Neural progenitor cell (in vitro differentiated cells): Measurements from ENCODE around the gene ARMC6. TPM values are rescaled to one million over a fixed set of nuclear protein-coding genes. Genes with fewer than 3 reads are reported as not detected.

ENCODE experiments used
- DNase-seq: peaks from one replicate; pipeline ENCODE4 v3.0.0-alpha.2; 2016; ENCODE audit warnings: low spot score
- H2AFZ ChIP-seq: fragments of 200-600 bp; sonication (generic); replicated peaks from 2 replicates; pipeline ENCODE4 v1.6.1; 2016; ENCODE audit warnings: antibody characterized with exemption
- H3F3A ChIP-seq: fragments of 200-600 bp; sonication (generic); 2 replicates; pipeline ENCODE4 v1.6.1; 2016; ENCODE audit warnings: antibody characterized with exemption, low read depth
- H3K27ac ChIP-seq: fragments of 200-600 bp; sonication (generic); 2 replicates; pipeline ENCODE4 v1.5.1; 2016; ENCODE audit warnings: mild to moderate bottlenecking
- H3K27me3 ChIP-seq: fragments of 200-600 bp; sonication (generic); 2 replicates; pipeline ENCODE4 v1.6.1; 2016; ENCODE audit warnings: mild to moderate bottlenecking, moderate library complexity
- H3K36me3 ChIP-seq: fragments of 200-600 bp; sonication (generic); 2 replicates; pipeline ENCODE4 v1.5.1; 2016
- H3K4me1 ChIP-seq: fragments of 200-600 bp; sonication (generic); 2 replicates; pipeline ENCODE4 v1.6.1; 2016; ENCODE audit warnings: mixed run types
- H3K4me2 ChIP-seq: fragments of 200-600 bp; sonication (generic); 2 replicates; pipeline ENCODE4 v1.6.1; 2016
- H3K4me3 ChIP-seq: fragments of 200-600 bp; sonication (generic); 2 replicates; pipeline ENCODE4 v1.5.1; 2016
- H3K79me2 ChIP-seq: fragments of 200-600 bp; sonication (generic); 2 replicates; pipeline ENCODE4 v1.6.1; 2016; ENCODE audit warnings: low read depth
- H3K9ac ChIP-seq: fragments of 200-600 bp; sonication (generic); 2 replicates; pipeline ENCODE4 v1.6.1; 2016
- H3K9me3 ChIP-seq: fragments of 200-600 bp; sonication (generic); 2 replicates; pipeline ENCODE4 v1.5.1; 2016; ENCODE audit warnings: low read depth
- H4K20me1 ChIP-seq: fragments of 200-600 bp; sonication (generic); 2 replicates; pipeline ENCODE4 v1.6.1; 2016; ENCODE audit warnings: low read depth
- H3K27ac Mint-ChIP-seq: 3 replicates; pipeline ENCODE4 v1.8.0; 2021; ENCODE audit warnings: mixed read lengths
- H3K27me3 Mint-ChIP-seq: 2 replicates; pipeline ENCODE4 v1.8.0; 2022; ENCODE audit warnings: low read depth, mild to moderate bottlenecking, inconsistent platforms, moderate library complexity, mixed read lengths; ENCODE audit not compliant: insufficient read depth
- H3K36me3 Mint-ChIP-seq: 3 replicates; pipeline ENCODE4 v1.8.0; 2021; ENCODE audit warnings: mixed read lengths
- H3K4me1 Mint-ChIP-seq: 3 replicates; pipeline ENCODE4 v1.8.0; 2021; ENCODE audit warnings: mixed read lengths
- H3K4me3 Mint-ChIP-seq: 3 replicates; pipeline ENCODE4 v1.8.0; 2021; ENCODE audit warnings: mild to moderate bottlenecking, moderate library complexity, mixed read lengths
- H3K9me3 Mint-ChIP-seq: 3 replicates; pipeline ENCODE4 v1.8.0; 2020; ENCODE audit warnings: mixed read lengths
- EZH2 ChIP-seq: fragments of 200-600 bp; sonication (generic); IDR thresholded peaks from 2 replicates; pipeline ENCODE4 v1.6.1; 2017; ENCODE audit warnings: antibody characterized with exemption, mild to moderate bottlenecking, moderate library complexity
- EZH2phosphoT487 ChIP-seq: fragments of 200-600 bp; sonication (generic); IDR thresholded peaks from 2 replicates; pipeline ENCODE4 v1.6.1; 2017; ENCODE audit warnings: antibody characterized with exemption
- total RNA-seq: library from RNA; depleted of rRNA; stranded (reverse); fragments of >200 nt; gene quantifications from 2 replicates; pipeline ENCODE4 v1.2.3, GENCODE V29; 2015; ENCODE audit warnings: low replicate concordance
- TF ChIP-seq, protein P1 (sequence below): fragments of 200-600 bp; sonication (generic); IDR thresholded peaks from 2 replicates; pipeline ENCODE4 v1.5.1; 2017; ENCODE audit warnings: antibody characterized with exemption, mild to moderate bottlenecking

The ARMC6 gene
- total RNA-seq, 1 donor from 2014 or later = 18.1 TPM

DNA sequence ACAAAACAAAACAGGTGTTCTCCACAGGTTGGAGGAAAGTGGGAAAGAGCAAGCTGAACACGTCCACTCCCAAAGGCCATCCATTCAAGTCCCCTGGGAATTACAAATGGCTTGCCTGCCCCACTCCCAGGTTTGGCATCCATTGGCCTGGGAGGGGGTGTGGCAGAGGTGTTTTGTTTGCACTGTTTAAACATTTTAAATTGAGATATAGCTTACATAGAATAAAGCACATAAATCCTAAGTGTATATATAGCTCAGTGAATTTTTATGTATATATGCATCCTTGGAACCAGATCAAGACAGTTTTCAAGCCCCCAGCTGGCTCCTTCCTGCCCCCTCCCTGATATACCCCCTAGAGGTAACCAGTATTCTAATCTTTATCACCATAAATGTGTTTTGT lies 43.1 kb downstream of the ARMC6 start:
- Histone ChIP-seq H3K79me2 (no peaks in the 10 kb centered on the region), H2AFZ (no peak overlapping the region), H3K4me1 (no peaks in the 10 kb centered on the region), H4K20me1 (no peaks in the 10 kb centered on the region), H3F3A (no peaks in the 10 kb centered on the region), H3K27me3 (no peaks in the 10 kb centered on the region), H3K9me3 (no peaks in the 10 kb centered on the region), H3K27ac (no peak overlapping the region), H3K36me3 (no peaks in the 10 kb centered on the region), H3K4me3 (no peak overlapping the region), H3K9ac (no peak overlapping the region), H3K4me2 (no peak overlapping the region)
- no peaks in the 10 kb centered on the region for H3K9me3 Mint-ChIP-seq
- no peaks in the 10 kb centered on the region for H3K36me3 Mint-ChIP-seq
- no peak for DNase-seq
- peaks cover 3% of the 10 kb centered on the region for H3K27me3 Mint-ChIP-seq
- peaks cover 3% of the 10 kb centered on the region for H3K4me1 Mint-ChIP-seq
- no peak overlapping the region for H3K4me3 Mint-ChIP-seq
- no peak for TF ChIP-seq EZH2
- TF ChIP-seq EZH2phosphoT487 = no peak
- TF ChIP-seq, protein P1, sequence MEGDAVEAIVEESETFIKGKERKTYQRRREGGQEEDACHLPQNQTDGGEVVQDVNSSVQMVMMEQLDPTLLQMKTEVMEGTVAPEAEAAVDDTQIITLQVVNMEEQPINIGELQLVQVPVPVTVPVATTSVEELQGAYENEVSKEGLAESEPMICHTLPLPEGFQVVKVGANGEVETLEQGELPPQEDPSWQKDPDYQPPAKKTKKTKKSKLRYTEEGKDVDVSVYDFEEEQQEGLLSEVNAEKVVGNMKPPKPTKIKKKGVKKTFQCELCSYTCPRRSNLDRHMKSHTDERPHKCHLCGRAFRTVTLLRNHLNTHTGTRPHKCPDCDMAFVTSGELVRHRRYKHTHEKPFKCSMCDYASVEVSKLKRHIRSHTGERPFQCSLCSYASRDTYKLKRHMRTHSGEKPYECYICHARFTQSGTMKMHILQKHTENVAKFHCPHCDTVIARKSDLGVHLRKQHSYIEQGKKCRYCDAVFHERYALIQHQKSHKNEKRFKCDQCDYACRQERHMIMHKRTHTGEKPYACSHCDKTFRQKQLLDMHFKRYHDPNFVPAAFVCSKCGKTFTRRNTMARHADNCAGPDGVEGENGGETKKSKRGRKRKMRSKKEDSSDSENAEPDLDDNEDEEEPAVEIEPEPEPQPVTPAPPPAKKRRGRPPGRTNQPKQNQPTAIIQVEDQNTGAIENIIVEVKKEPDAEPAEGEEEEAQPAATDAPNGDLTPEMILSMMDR = no peak
- no peak overlapping the region for H3K27ac Mint-ChIP-seq

DNA sequence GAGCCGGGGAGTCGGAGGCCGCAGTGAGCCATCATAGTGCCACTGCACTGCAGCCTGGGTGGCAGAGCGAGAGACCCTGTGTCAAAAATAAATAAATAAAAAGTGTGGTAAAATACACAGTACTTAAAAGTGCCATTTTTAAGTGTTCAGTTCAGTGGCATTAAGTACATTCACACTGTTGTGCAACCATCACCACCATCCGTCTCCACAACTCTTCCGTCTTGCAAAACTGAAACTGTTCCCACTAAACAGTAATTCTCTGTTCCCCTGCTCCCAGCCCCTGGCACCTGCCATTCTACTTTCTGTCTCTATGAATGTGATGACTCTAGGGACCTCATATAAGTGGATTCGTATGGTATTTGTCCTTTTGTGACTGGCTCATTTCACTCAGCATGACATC lies 43.7 kb downstream of the ARMC6 start:
- no peaks in the 10 kb centered on the region for H3K27me3 ChIP-seq
- H3K4me2 ChIP-seq = no peak overlapping the region

DNA sequence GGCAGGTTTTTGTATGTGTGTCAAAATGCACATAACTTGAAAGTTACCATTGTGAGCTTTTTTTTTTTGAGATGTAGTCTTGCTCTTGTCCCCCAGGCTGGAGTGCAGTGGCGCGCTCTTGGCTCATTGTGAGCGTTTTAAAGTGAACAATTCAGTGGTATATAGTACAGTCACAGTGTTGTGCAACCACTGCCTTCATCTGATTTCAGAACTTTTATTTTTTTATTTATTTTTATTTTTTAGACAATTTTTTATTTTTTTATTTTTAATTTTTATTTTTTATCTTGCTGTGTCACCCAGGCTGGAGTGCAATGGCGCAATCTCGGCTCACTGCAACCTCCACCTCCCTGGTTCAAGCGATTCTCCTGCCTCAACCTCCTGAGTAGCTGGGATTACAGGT lies 45.4 kb downstream of the ARMC6 start:
- Mint-ChIP-seq H3K27ac (no peak overlapping the region), H3K36me3 (no peaks in the 10 kb centered on the region), H3K9me3 (no peaks in the 10 kb centered on the region), H3K4me3 (no peak overlapping the region), H3K4me1 (peaks cover 5% of the 10 kb centered on the region), H3K27me3 (peaks cover 7% of the 10 kb centered on the region)
- no peak overlapping the region for H3K4me2 ChIP-seq
- H3K9ac ChIP-seq = no peak overlapping the region
- no peak overlapping the region for H3K4me3 ChIP-seq
- no peak for TF ChIP-seq EZH2
- TF ChIP-seq, protein P1 = no peak
- TF ChIP-seq EZH2phosphoT487 = no peak
- no peak overlapping the region for H3K27ac ChIP-seq
- DNase-seq = no peak
- H3K4me1 ChIP-seq = no peaks in the 10 kb centered on the region
- H3K36me3 ChIP-seq = no peaks in the 10 kb centered on the region
- H3F3A ChIP-seq = no peaks in the 10 kb centered on the region
- no peaks in the 10 kb centered on the region for H3K9me3 ChIP-seq
- H2AFZ ChIP-seq = no peak overlapping the region
- no peaks in the 10 kb centered on the region for H3K79me2 ChIP-seq
- H3K27me3 ChIP-seq = no peaks in the 10 kb centered on the region
- no peaks in the 10 kb centered on the region for H4K20me1 ChIP-seq

More for the DNA sequence above, 43.7 kb downstream of the ARMC6 start:
- no peaks in the 10 kb centered on the region for H3K4me1 ChIP-seq
- H3K27ac Mint-ChIP-seq = no peak overlapping the region
- H3K79me2 ChIP-seq = no peaks in the 10 kb centered on the region
- no peak overlapping the region for H3K4me3 ChIP-seq
- no peaks in the 10 kb centered on the region for H3F3A ChIP-seq
- no peaks in the 10 kb centered on the region for H3K36me3 ChIP-seq
- H3K27ac ChIP-seq = no peak overlapping the region
- no peak for TF ChIP-seq EZH2
- TF ChIP-seq EZH2phosphoT487 = no peak
- TF ChIP-seq, protein P1 = no peak
- H4K20me1 ChIP-seq = no peaks in the 10 kb centered on the region
- H3K4me3 Mint-ChIP-seq = peak overlapping the region; percentile 14
- H3K36me3 Mint-ChIP-seq = no peaks in the 10 kb centered on the region
- H3K9ac ChIP-seq = no peak overlapping the region
- H3K9me3 ChIP-seq = no peaks in the 10 kb centered on the region
- peaks cover 3% of the 10 kb centered on the region for H3K4me1 Mint-ChIP-seq
- H2AFZ ChIP-seq = no peak overlapping the region
- H3K9me3 Mint-ChIP-seq = no peaks in the 10 kb centered on the region
- DNase-seq = no peak
- peaks cover 3% of the 10 kb centered on the region for H3K27me3 Mint-ChIP-seq
